Measurements from ENCODE around the gene LDB1.

LDB1 gene

GRCh38 chr10:102064503-102064867, 55.7 kb downstream of the LDB1 start:
- no peak for DNase-seq (ENCODE audit: low spot score)

GRCh38 chr10:102059987-102060386, 60.2 kb downstream of the LDB1 start:
- DNase-seq (ENCODE audit: low spot score), result no peak

All from HuH-7.5 (cell line).